K562 (cell line): ENCODE data around the gene NACC1. TPM values are rescaled to one million over a fixed set of nuclear protein-coding genes. Genes with fewer than 3 reads are reported as not detected.

Source experiments
- DACH1 ChIP-seq: fragments of 450-650 bp; IDR thresholded peaks from 2 replicates; pipeline ENCODE4 v1.6.1; 2018; ENCODE audit not compliant: partially characterized antibody
- HMG20A ChIP-seq: fragments of 450-650 bp; formaldehyde crosslinking; conservative IDR thresholded peaks from 2 replicates; pipeline ENCODE4 v1.4.0; 2020; ENCODE audit warnings: mild to moderate bottlenecking, mixed read lengths
- KLF6 ChIP-seq: fragments of 250-450 bp; sonication (Bioruptor Pico); IDR thresholded peaks from 2 replicates; pipeline ENCODE4 v1.4.0; 2020; ENCODE audit warnings: mild to moderate bottlenecking, moderate library complexity, borderline replicate concordance
- MCM3 ChIP-seq: fragments of 450-650 bp; IDR thresholded peaks from 2 replicates; pipeline ENCODE4 v1.6.1; 2016
- NR3C1 ChIP-seq: sonication (generic); formaldehyde crosslinking; IDR thresholded peaks from 2 replicates; pipeline ENCODE4 v1.8.1; 2022; ENCODE audit warnings: missing genetic modification reagents
- PTRF ChIP-seq: fragments of 450-650 bp; IDR thresholded peaks from 2 replicates; pipeline ENCODE4 v1.6.1; 2016; ENCODE audit warnings: mild to moderate bottlenecking, missing genetic modification characterization, missing compliant biosample characterization
- RBBP5 ChIP-seq: fragments of 200-600 bp; sonication (generic); IDR thresholded peaks from 2 replicates; pipeline ENCODE4 v1.6.1; 2012; ENCODE audit warnings: borderline replicate concordance, mild to moderate bottlenecking, low read length, control low read depth, inconsistent platforms; ENCODE audit not compliant: insufficient read depth, poor library complexity, severe bottlenecking
- TRIM28 ChIP-seq: fragments of 450-650 bp; IDR thresholded peaks from 2 replicates; pipeline ENCODE4 v1.6.1; 2017
- ZFP1 ChIP-seq: fragments of 450-650 bp; formaldehyde crosslinking; IDR thresholded peaks from 2 replicates; pipeline ENCODE4 v1.4.0; 2020; ENCODE audit warnings: mild to moderate bottlenecking, mixed read lengths
- ZNF830 ChIP-seq: fragments of 250-450 bp; sonication (Bioruptor Pico); IDR thresholded peaks from 2 replicates; pipeline ENCODE4 v1.5.0; 2021; ENCODE audit warnings: mild to moderate bottlenecking
- polyA plus RNA-seq, 8 experiments: library from polyadenylated mRNA; depleted of rRNA in 4 of 8; stranded (reverse) in 5 of 8; unstranded in 3 of 8; fragments of >200 nt; fragmentation: Nextera tagmentation in 2 of 8; fragmentation: Illumina TruSeq in 1 of 8; extraction: Ambion mirVana in 2 of 8; extraction: Trizol in 1 of 8; gene quantifications; 2 replicates each; pipeline versions ENCODE4 v1.2.1 to v1.2.3, GENCODE V29; 2011 to 2014; ENCODE audit warnings: inconsistent platforms in 1 of 8, missing spikeins in 1 of 8
- total RNA-seq, 7 experiments: library from RNA; depleted of rRNA in 6 of 7; stranded (reverse); fragments of >200 nt in 6 of 7; fragmentation: Illumina TruSeq in 2 of 7; extraction: Trizol in 2 of 7; gene quantifications; 2 replicates each; pipeline versions ENCODE4 v1.2.1 to v1.2.3, GENCODE V29; 2011 to 2021; ENCODE audit warnings: low replicate concordance in 1 of 7
- TF ChIP-seq, protein P1 (sequence below): sonication (generic); formaldehyde crosslinking; IDR thresholded peaks from 2 replicates; pipeline ENCODE4 v1.8.1; 2022; ENCODE audit warnings: missing genetic modification reagents
- TF ChIP-seq, protein P2 (sequence below), 3 experiments: fragments of 200-800 bp in 1 of 3; sonication (Bioruptor generic) in 1 of 3; sonication (generic) in 1 of 3; formaldehyde crosslinking in 1 of 3; IDR thresholded peaks; 2 replicates each; pipeline versions ENCODE4 v1.6.1 to v1.8.0; 2016 to 2022; ENCODE audit warnings: mild to moderate bottlenecking in 2 of 3, missing compliant biosample characterization in 2 of 3, missing genetic modification characterization in 2 of 3, missing genetic modification reagents in 1 of 3
- TF ChIP-seq, protein P3 (sequence below), 2 experiments: fragments of 450-650 bp; IDR thresholded peaks; 2 replicates each; pipeline ENCODE4 v1.6.1; 2016
- TF ChIP-seq, protein P4 (sequence below): fragments of 450-650 bp; formaldehyde crosslinking; IDR thresholded peaks from 2 replicates; pipeline ENCODE4 v1.4.0; 2022; ENCODE audit warnings: missing genetic modification characterization
- TF ChIP-seq, protein P5 (sequence below): fragments of 250-450 bp; sonication (Bioruptor Pico); IDR thresholded peaks from 2 replicates; pipeline ENCODE4 v1.5.0; 2020; ENCODE audit warnings: mild to moderate bottlenecking, borderline replicate concordance

NACC1 gene
- total and polyA plus RNA-seq, 9 of the 15 experiments (the other 6 are each of a cell fraction or from before 2014, with no cell fraction given), result 0.04 to 96.6 (median 25.8) TPM

DNA sequence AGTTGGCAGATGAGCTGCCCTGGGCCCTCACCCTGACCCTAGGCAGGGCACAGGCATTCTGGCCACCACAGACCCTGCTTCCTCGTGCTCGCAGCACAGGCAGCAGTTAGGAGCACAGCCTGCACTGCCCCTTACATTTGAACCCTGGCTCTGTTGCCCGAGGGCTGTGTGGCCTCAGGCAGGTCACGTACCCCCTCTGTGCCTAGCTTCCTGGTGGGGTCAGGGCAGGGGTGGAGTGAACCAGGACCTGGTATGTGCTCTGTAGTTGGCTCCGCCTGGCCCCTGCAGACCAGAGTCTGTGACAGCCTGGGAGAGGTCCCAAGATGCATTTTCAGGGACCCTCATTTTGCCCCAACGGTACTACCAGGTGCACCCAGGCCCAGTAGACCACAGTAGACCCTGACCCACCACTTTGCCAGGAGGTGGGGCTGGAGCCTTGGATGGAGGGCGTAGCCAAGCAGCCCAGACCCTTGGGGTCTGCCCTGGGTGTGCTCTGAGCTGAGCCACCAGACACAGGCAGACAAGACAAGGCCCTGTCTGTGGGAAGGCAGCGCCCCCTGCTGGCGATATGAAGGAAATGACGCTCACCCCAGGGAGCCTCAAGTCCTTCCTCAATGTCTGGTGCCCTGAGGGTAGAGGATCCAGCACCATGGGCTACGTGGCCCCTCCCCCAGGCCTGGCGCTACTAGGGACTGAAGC lies 24.5 kb upstream of the NACC1 start (continued):
- TF ChIP-seq, protein P1, sequence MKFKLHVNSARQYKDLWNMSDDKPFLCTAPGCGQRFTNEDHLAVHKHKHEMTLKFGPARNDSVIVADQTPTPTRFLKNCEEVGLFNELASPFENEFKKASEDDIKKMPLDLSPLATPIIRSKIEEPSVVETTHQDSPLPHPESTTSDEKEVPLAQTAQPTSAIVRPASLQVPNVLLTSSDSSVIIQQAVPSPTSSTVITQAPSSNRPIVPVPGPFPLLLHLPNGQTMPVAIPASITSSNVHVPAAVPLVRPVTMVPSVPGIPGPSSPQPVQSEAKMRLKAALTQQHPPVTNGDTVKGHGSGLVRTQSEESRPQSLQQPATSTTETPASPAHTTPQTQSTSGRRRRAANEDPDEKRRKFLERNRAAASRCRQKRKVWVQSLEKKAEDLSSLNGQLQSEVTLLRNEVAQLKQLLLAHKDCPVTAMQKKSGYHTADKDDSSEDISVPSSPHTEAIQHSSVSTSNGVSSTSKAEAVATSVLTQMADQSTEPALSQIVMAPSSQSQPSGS (CRISPR knock-in tag), result no peak
- TF ChIP-seq ZNF830 (CRISPR knock-in tag) (no peak), RBBP5 (no peak), MCM3 (no peak), HMG20A (CRISPR knock-in tag) (no peak), DACH1 (no peak), NR3C1 (no peak), PTRF (tag) (no peak), ZFP1 (CRISPR knock-in tag) (no peak), TRIM28 (no peak), KLF6 (no peak)
- TF ChIP-seq, protein P2, sequence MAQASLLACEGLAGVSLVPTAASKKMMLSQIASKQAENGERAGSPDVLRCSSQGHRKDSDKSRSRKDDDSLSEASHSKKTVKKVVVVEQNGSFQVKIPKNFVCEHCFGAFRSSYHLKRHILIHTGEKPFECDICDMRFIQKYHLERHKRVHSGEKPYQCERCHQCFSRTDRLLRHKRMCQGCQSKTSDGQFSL (CRISPR knock-in tag; IDR thresholded peaks at IDR 0.05), result no peak
- TF ChIP-seq, protein P2 (tag; IDR thresholded peaks at IDR 0.05), result no peak
- TF ChIP-seq, protein P3, sequence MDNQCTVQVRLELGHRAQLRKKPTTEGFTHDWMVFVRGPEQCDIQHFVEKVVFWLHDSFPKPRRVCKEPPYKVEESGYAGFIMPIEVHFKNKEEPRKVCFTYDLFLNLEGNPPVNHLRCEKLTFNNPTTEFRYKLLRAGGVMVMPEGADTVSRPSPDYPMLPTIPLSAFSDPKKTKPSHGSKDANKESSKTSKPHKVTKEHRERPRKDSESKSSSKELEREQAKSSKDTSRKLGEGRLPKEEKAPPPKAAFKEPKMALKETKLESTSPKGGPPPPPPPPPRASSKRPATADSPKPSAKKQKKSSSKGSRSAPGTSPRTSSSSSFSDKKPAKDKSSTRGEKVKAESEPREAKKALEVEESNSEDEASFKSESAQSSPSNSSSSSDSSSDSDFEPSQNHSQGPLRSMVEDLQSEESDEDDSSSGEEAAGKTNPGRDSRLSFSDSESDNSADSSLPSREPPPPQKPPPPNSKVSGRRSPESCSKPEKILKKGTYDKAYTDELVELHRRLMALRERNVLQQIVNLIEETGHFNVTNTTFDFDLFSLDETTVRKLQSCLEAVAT (IDR thresholded peaks at IDR 0.05), result no peak
- TF ChIP-seq, protein P4, sequence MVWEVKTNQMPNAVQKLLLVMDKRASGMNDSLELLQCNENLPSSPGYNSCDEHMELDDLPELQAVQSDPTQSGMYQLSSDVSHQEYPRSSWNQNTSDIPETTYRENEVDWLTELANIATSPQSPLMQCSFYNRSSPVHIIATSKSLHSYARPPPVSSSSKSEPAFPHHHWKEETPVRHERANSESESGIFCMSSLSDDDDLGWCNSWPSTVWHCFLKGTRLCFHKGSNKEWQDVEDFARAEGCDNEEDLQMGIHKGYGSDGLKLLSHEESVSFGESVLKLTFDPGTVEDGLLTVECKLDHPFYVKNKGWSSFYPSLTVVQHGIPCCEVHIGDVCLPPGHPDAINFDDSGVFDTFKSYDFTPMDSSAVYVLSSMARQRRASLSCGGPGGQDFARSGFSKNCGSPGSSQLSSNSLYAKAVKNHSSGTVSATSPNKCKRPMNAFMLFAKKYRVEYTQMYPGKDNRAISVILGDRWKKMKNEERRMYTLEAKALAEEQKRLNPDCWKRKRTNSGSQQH (CRISPR knock-in tag), result no peak
- TF ChIP-seq, protein P5, sequence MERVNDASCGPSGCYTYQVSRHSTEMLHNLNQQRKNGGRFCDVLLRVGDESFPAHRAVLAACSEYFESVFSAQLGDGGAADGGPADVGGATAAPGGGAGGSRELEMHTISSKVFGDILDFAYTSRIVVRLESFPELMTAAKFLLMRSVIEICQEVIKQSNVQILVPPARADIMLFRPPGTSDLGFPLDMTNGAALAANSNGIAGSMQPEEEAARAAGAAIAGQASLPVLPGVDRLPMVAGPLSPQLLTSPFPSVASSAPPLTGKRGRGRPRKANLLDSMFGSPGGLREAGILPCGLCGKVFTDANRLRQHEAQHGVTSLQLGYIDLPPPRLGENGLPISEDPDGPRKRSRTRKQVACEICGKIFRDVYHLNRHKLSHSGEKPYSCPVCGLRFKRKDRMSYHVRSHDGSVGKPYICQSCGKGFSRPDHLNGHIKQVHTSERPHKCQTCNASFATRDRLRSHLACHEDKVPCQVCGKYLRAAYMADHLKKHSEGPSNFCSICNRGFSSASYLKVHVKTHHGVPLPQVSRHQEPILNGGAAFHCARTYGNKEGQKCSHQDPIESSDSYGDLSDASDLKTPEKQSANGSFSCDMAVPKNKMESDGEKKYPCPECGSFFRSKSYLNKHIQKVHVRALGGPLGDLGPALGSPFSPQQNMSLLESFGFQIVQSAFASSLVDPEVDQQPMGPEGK (CRISPR knock-in tag), result no peak
